D721Med (cell line): ENCODE results near the gene NACAD.

ENCODE experiments used
- DNase-seq: peaks from one replicate; pipeline ENCODE4 v3.0.0; 2011; ENCODE audit warnings: low spot score; ENCODE audit not compliant: insufficient read length
- FAIRE-seq: peaks from 2 replicates; lab custom pipeline; 2011; peaks lifted over from hg19 to GRCh38; lab: Jason Lieb, UNC
- TF ChIP-seq, protein P1 (sequence below): IDR thresholded peaks from 2 replicates; pipeline ENCODE4 v1.5.1; 2012; ENCODE audit warnings: mild to moderate bottlenecking, control low read depth; ENCODE audit not compliant: insufficient read depth; ENCODE audit errors: missing control alignments

The NACAD gene

GRCh38 chr7:45100761-45101480 is 12.2 kb upstream of the NACAD start:
- DNase-seq (no peak), FAIRE-seq (no peak)
- TF ChIP-seq, protein P1, sequence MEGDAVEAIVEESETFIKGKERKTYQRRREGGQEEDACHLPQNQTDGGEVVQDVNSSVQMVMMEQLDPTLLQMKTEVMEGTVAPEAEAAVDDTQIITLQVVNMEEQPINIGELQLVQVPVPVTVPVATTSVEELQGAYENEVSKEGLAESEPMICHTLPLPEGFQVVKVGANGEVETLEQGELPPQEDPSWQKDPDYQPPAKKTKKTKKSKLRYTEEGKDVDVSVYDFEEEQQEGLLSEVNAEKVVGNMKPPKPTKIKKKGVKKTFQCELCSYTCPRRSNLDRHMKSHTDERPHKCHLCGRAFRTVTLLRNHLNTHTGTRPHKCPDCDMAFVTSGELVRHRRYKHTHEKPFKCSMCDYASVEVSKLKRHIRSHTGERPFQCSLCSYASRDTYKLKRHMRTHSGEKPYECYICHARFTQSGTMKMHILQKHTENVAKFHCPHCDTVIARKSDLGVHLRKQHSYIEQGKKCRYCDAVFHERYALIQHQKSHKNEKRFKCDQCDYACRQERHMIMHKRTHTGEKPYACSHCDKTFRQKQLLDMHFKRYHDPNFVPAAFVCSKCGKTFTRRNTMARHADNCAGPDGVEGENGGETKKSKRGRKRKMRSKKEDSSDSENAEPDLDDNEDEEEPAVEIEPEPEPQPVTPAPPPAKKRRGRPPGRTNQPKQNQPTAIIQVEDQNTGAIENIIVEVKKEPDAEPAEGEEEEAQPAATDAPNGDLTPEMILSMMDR = no peak

DNA sequence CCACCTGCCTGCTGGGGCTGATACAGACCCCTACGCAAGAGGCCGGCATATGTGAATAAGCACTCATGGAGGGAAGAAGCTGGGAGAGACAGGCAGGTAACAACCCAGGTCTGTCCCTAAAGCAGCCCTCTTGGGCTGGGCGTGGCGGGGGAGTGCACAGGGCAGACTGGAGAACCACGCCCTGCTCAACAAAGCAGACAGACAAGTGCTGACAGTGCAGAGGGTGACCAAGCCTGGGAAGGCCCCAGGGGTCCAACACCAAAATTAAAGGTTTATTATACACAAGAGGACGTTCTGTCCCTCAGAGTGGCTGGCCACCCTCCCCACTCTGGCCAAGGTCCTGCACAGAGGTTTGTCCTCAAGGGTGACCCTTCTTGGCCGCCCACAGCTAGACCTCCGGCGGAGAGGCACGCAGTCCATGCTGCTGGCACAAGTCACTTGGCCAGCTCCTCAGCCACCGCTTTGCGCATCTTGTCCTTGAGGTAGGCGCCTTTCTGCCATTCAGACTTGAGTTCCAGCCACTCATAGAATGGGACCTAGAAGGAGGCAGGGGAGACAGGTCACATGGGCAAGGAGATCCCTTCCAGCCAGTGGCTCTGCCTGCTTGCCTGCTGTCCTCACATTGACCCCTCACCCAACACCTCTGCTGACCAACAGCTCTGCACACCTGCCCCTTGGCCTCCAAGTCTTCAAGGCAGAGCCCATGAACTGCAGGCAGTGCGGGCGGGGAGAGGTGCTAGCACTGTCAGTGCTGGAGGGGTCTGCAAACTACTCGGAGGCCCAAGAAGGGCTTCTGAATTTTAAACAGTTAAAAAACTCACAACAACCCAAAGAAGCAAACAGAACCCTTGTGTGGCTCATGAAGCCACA is 11.4 kb upstream of the NACAD start:
- DNase-seq = no peak
- TF ChIP-seq, protein P1 = no peak

DNA sequence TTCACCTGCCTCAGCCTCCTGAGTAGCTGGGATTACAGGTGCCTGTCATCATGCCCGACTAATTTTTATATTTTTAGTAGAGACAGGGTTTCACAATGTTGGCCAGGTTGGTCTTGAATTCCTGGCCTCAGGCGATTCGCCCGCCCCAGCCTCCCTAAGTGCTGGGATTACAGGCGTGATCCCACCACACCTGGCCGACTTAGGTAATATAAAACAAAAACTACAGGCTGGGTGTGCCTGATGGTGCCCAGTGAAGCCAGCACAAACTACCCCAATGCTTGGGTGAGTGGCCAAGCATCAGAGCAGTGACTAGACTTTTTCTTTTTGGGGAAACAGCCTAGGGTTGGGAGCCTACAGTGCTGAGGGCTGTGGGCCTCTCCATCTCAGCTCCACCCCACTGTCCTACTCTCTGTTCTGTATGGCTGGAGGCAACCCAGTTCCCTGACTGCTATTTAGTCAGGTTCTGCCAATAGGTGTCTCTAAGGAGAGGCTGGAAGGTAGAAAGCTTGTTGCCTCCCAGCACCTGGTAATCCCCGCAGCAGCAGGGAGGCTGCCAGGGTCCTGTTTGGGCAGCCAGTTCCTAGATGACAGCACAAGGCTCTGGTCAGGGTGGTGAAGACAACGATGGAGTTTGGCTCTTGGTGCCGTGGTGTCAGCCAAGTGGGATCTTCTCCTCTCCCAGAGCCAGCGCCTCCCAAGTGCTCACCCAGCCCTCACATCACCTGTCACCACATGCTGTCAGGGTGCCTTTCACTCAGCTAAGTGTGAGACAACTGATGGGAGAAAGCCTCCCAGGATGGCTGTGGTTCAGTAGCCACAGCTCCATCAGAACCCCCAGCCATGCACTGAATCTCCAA is 10.4 kb upstream of the NACAD start:
- no peak for DNase-seq
- FAIRE-seq = no peak
- TF ChIP-seq, protein P1 = no peak

More for the DNA sequence above, 11.4 kb upstream of the NACAD start:
- no peak for FAIRE-seq

DNA sequence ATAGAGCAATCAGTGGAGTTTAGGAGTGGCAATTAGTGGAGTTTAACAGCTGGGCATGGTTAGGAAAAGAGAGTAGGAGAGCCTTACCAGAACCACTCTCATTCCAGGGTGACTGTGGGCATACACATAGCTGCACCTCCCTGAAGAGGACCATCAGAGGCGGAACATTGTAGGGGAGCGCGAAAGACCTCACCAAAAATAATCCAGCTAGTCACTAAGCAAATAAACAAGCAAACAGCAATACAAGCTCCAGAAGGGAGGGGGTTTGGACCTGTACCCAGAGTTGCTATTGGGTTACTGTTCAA is 4.1 kb upstream of the NACAD start:
- DNase-seq (no peak), FAIRE-seq (no peak)
- TF ChIP-seq, protein P1 = no peak

DNA sequence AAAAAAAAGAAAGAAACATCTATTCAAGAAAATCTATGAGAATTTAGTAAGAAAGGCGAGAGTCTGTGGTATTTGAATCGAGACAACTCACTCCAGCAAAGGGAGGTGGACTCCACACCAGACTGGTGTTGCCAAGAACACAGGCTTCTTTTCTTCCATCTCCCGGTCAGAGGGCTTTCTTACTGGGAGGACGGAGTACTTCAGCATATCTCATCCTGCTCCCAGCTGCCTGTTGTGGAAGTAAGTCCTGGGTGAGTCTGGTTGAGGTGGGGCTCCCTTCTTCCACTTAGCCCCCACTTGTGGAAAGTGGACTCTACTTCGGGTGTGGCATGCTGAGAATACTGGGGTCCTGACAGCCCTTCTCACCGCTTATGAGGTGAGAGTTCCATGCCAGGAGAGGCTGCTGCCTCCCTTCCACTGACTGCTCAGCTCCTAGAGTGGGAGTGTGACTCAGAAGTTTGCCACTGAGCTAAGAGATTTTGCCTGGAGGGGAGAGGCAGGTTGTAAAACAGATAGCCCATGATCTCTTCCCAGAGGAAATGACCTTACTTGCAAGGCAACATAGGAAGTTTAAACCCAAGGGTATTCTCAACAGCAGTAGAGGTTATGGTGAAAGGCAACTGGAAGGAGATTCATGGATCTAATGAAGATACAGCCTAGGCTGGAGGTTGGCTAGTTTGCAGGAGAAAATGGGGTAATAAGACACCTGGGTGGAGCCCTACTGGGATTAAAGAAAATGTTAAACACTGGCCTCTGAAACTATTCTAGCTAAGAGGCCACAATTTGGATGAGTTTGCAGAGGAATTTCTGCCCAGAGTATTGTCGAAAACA is 3.5 kb upstream of the NACAD start:
- no peak for DNase-seq
- FAIRE-seq = no peak
- TF ChIP-seq, protein P1 = no peak

DNA sequence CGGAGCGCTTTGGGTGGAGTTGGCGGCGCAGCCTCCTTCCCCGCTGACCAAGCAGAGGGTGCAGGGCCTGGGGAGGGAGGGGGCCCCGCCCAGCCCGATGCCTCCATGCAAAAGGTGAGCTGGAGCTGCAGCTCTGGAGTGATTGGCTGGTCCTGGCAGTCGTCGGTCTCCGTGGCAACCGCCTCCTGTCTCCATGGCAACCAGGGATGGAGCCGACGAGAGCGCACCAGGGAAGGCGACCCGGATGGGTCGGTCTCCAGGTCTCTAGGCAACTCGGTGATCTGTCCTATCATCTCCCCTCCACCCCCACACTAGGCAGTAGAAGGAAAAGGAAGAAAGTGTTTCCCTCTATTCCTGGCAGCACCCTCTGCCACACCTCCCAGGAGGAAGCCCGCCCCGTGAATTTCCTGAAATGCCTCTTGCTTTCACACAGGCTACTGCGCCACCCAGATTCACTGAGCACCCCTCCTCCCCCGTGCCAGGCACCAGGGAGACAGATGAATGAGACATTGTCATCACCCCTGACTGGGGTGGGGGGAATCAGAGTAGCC is 647 bp upstream of the NACAD start:
- FAIRE-seq (no peak), DNase-seq (peak; percentile 98)
- TF ChIP-seq, protein P1 = no peak
